Measurements from ENCODE around the gene RPL21.
"Not testable (repeated sequence)": the region's sequence is repeated elsewhere in the genome, so short reads cannot be mapped to it uniquely, and the experiment has no call there.

The RPL21 gene

DNA sequence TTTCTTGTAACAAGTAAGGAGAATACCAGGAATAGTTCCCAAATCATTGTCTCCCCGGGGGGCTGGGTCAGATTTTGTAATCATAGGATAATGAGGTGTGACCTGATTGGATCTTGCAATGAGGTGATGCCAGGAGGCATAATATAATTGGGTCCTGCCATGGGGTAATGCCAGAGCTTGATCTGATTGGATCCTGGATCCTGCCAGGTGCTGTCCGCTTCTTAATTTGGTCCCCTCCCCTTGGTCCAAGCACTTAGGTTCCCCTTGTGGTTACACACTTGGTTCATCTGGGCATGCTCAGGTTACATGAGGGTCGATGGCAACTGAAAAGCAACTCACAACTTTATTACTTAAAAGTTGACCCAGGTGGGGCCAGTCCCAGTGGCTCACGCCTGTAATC is 39.4 kb downstream of the RPL21 start:
- no peak for DNase-seq

DNA sequence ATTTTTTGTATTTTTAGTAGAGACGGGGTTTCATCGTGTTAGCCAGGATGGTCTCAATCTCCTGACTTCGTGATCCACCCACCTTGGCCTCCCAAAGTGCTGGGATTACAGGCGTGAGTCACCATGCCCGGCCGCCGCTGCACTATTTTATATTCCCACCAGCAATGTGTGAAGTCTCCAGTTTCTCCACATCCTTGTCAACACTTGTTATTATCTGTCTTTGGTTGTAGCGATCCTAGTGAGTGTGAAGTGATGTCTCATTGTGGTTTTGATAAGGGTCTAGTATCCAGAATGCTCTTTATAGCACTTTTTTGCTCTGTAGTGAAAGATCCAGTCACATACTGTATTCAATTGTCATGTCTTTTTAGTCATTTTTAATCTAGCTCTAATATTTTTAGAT is 40.6 kb downstream of the RPL21 start:
- not testable (repeated sequence) for DNase-seq

DNA sequence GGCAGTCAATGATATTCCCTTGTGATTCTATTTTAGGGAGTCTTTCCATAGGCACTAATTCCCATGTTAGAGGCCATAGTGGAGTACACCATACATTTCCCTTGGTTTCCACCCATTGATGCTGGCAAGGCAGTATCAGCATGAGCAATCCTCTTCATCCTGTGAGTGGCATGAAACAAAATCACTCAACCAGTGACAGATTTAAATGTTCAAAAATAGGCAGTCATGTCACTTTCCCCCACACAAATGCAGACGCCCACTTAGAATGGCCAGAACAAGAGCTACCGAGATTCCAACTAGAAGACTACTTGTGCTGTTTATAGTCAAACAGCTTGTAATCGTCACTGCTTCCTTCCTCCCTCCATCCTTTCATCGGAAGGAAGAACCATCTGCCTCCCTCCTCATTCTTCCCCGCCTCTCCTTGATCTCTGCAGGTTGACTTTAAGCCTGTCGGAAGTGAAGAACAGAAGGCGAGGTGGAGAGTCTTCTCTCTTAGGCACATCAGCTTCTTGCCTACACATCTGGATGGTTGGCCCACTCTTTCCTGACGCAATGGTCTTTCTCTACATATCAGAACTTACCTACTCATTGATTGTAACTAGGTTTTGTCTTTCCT is 41.8 kb downstream of the RPL21 start:
- no peak for DNase-seq

- DNase-seq: no peak
Observed at GRCh38 chr13:27293873-27294515, 42.6 kb downstream of the RPL21 start.

- DNase-seq: no peak
Observed at GRCh38 chr13:27295096-27295495, 43.7 kb downstream of the RPL21 start.

GRCh38 chr13:27295660-27296059 is 44.3 kb downstream of the RPL21 start:
- DNase-seq: no peak

DNA sequence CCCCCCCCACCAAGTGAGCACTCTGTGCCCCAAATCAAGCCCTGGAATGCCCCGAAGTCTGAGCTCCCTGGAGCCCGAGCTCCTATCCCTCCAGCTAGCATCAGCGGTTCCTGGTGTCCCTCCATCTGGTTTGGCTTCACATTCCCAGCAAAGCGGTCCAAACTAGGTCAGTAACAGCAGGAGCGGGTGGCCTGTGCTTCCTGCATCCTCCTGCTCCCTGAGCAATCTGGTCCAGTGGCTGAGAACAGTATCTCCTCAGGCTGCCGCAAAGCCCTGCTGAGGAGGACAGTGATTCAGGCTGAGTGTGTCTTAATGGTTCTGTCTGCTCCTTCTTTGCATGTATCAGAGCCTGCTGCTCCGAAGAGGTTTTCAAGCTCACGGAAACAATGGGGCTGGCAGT is 45.1 kb downstream of the RPL21 start:
- no peak for DNase-seq

GRCh38 chr13:27298849-27299248 is 47.5 kb downstream of the RPL21 start:
- no peak for DNase-seq

DNA sequence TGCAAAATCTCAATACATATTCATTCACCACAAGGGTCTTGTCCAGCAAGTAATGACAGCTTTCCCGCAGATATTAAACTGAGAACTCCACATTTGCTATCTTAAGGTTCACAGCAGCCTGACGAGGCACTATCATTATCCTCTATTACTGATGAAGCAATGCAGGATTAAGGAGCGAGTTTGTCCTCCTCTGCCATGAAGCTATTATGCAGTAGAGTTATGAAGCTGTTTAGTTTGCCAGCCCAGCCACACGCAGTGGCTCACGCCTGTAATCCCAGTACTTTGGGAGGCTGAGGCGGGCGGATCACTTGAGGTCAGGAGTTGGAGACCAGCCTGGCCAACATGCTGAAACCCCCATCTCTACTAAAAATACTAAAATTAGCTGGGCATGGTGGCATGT is 49.0 kb downstream of the RPL21 start:
- DNase-seq: not testable (repeated sequence)

GRCh38 chr13:27300941-27301586 is 49.7 kb downstream of the RPL21 start:
- no peak for DNase-seq

- DNase-seq: no peak
Observed at GRCh38 chr13:27302643-27303262, 51.4 kb downstream of the RPL21 start.

- no peak for DNase-seq
Observed at GRCh38 chr13:27304099-27304498, 52.7 kb downstream of the RPL21 start.

DNA sequence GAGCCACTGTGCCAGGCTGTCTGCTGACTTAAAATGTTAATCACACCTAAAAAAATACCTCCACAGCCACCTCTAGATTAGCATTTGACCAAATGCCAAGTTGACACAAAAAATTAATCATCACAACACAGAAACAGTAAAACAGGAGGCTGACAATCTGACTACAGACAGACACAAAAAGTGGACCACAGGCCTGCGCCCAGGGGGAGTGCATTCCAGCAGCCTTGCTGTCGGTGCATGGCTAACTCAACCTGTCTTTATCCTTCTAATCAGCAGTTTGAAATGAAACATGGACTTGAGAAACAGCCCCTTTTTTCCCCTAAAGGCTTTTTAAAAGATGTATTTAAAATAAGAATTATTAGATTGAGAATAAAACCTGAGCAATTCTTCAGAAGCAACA is 53.3 kb downstream of the RPL21 start:
- DNase-seq: no peak

Measured in fibroblast of skin of back (primary cell).